ENCODE measurements around the gene PDCL3. TPM values are rescaled to one million over a fixed set of nuclear protein-coding genes. Genes with fewer than 3 reads are reported as not detected.

PDCL3 gene
- polyA plus RNA-seq, 1 donor (not counting 4 experiments of a cell fraction or from before 2014, with no cell fraction given) = 42.2 TPM

GRCh38 chr2:100548771-100549170 lies 14.0 kb upstream of the PDCL3 start:
- dilution Hi-C loops (cut with MboI; ENCODE audit: extremely low pct_ligation_motif_present, low sequenced_read_pairs) = no loop called here
- FAIRE-seq (no peak), DNase-seq (ENCODE audit: low read depth, low spot score) (no peak)
- no peaks in the 10 kb centered on the region for H4K20me1 ChIP-seq (ENCODE audit: control insufficient read depth, extremely low read depth, insufficient read depth, low read length)
- no peak overlapping the region for H3K4me2 ChIP-seq (ENCODE audit: control insufficient read depth, extremely low read depth, insufficient read depth, low read depth, low read length)
- H3K4me3 ChIP-seq (ENCODE audit: control insufficient read depth in 2 of 3, extremely low read depth in 1 of 3, insufficient read depth in 2 of 3, low read depth in 1 of 3, low read length in 3 of 3) = no peak overlapping the region
- TF ChIP-seq EZH2 (IDR thresholded peaks at IDR 0.05; ENCODE audit: low read length) (no peak), CTCF (optimal IDR thresholded peaks at IDR 0.05 in 1 of 3, IDR thresholded peaks at IDR 0.05 in 1 of 3, conservative IDR thresholded peaks at IDR 0.05 in 1 of 3; ENCODE audit: extremely low read depth in 1 of 3, insufficient read depth in 2 of 3, low read length in 3 of 3) (no peak)
- no peaks in the 10 kb centered on the region for H3K9me3 ChIP-seq (ENCODE audit: control insufficient read depth, low read depth, low read length)
- H3K4me1 ChIP-seq (ENCODE audit: control insufficient read depth, extremely low read depth, insufficient read depth, low read length) = no peaks in the 10 kb centered on the region
- no peak overlapping the region for H3K27ac ChIP-seq (ENCODE audit: control insufficient read depth, insufficient read depth, low read length)
- H3K9me1 ChIP-seq (ENCODE audit: control insufficient read depth, extremely low read depth, insufficient read depth, low read length) = no peaks in the 10 kb centered on the region
- H3K27me3 ChIP-seq (ENCODE audit: control insufficient read depth, extremely low read depth, insufficient read depth, low read length) = no peaks in the 10 kb centered on the region
- no peaks in the 10 kb centered on the region for H3K36me3 ChIP-seq (ENCODE audit: control insufficient read depth in 2 of 2, extremely low read depth in 1 of 2, insufficient read depth in 2 of 2, low read length in 2 of 2)
- no peaks in the 10 kb centered on the region for H3K79me2 ChIP-seq (ENCODE audit: control insufficient read depth, insufficient read depth, low read length)
- no peak overlapping the region for H2AFZ ChIP-seq (ENCODE audit: control insufficient read depth, low read length)
- no peak overlapping the region for H3K9ac ChIP-seq (ENCODE audit: control insufficient read depth, extremely low read depth, insufficient read depth, low read length)

- FAIRE-seq = no peak
- no peaks in the 10 kb centered on the region for H3K27me3 ChIP-seq (ENCODE audit: control insufficient read depth, extremely low read depth, insufficient read depth, low read length)
- H3K36me3 ChIP-seq (ENCODE audit: control insufficient read depth in 2 of 2, extremely low read depth in 1 of 2, insufficient read depth in 2 of 2, low read length in 2 of 2) = no peaks in the 10 kb centered on the region
- no peak overlapping the region for H3K9ac ChIP-seq (ENCODE audit: control insufficient read depth, extremely low read depth, insufficient read depth, low read length)
- TF ChIP-seq CTCF (optimal IDR thresholded peaks at IDR 0.05 in 1 of 3, IDR thresholded peaks at IDR 0.05 in 1 of 3, conservative IDR thresholded peaks at IDR 0.05 in 1 of 3; ENCODE audit: extremely low read depth in 1 of 3, insufficient read depth in 2 of 3, low read length in 3 of 3) (no peak), EZH2 (IDR thresholded peaks at IDR 0.05; ENCODE audit: low read length) (no peak)
- H3K9me3 ChIP-seq (ENCODE audit: control insufficient read depth, low read depth, low read length) = no peaks in the 10 kb centered on the region
- no peak overlapping the region for H3K27ac ChIP-seq (ENCODE audit: control insufficient read depth, insufficient read depth, low read length)
- no peak overlapping the region for H3K4me3 ChIP-seq (ENCODE audit: control insufficient read depth in 2 of 3, extremely low read depth in 1 of 3, insufficient read depth in 2 of 3, low read depth in 1 of 3, low read length in 3 of 3)
- no peaks in the 10 kb centered on the region for H3K4me1 ChIP-seq (ENCODE audit: control insufficient read depth, extremely low read depth, insufficient read depth, low read length)
- H4K20me1 ChIP-seq (ENCODE audit: control insufficient read depth, extremely low read depth, insufficient read depth, low read length) = no peaks in the 10 kb centered on the region
- H3K79me2 ChIP-seq (ENCODE audit: control insufficient read depth, insufficient read depth, low read length) = no peaks in the 10 kb centered on the region
- H3K4me2 ChIP-seq (ENCODE audit: control insufficient read depth, extremely low read depth, insufficient read depth, low read depth, low read length) = no peak overlapping the region
- no peaks in the 10 kb centered on the region for H3K9me1 ChIP-seq (ENCODE audit: control insufficient read depth, extremely low read depth, insufficient read depth, low read length)
- no peak overlapping the region for H2AFZ ChIP-seq (ENCODE audit: control insufficient read depth, low read length)
- dilution Hi-C loops (cut with MboI; ENCODE audit: extremely low pct_ligation_motif_present, low sequenced_read_pairs) = no loop called here
- DNase-seq (ENCODE audit: low read depth, low spot score) = no peak
Observed at GRCh38 chr2:100551303-100551702, 11.5 kb upstream of the PDCL3 start.

All from keratinocyte (primary cell).